GM12875 (cell line): ENCODE data around the gene ZNF765.
"Not testable (repeated sequence)": the region's sequence is repeated elsewhere in the genome, so short reads cannot be mapped to it uniquely, and the experiment has no call there.

Experiments used
- H3K4me3 ChIP-seq: one replicate; pipeline ENCODE4 v1.5.1; 2011; ENCODE audit warnings: low read depth, low read length, control low read depth
- CTCF ChIP-seq: IDR thresholded peaks from 2 replicates; pipeline ENCODE4 v1.5.1; 2011; ENCODE audit warnings: low read depth, mild to moderate bottlenecking, control low read depth, inconsistent platforms, low read length, moderate library complexity, borderline replicate concordance; ENCODE audit not compliant: insufficient read depth

Gene ZNF765

GRCh38 chr19:53389978-53390377, 5.0 kb upstream of the ZNF765 start:
- no peak for TF ChIP-seq CTCF
- H3K4me3 ChIP-seq: no peak overlapping the region

- no peak for TF ChIP-seq CTCF
- no peak overlapping the region for H3K4me3 ChIP-seq
Measured at GRCh38 chr19:53394522-53394973, 401 bp upstream of the ZNF765 start.

- H3K4me3 ChIP-seq: peak overlapping the region; percentile 65
Measured at GRCh38 chr19:53395840-53396524, 1.0 kb downstream of the ZNF765 start.

- no peak for TF ChIP-seq CTCF
- H3K4me3 ChIP-seq: no peak overlapping the region
Measured at GRCh38 chr19:53396525-53396868, 1.5 kb downstream of the ZNF765 start.

- H3K4me3 ChIP-seq: not testable (repeated sequence)
Measured at GRCh38 chr19:53397918-53398317, 3.0 kb downstream of the ZNF765 start.

- TF ChIP-seq CTCF: no peak
- no peak overlapping the region for H3K4me3 ChIP-seq
Measured at GRCh38 chr19:53409505-53410204, 14.7 kb downstream of the ZNF765 start.

- H3K4me3 ChIP-seq: not testable (repeated sequence)
Measured at GRCh38 chr19:53420520-53421315, 25.8 kb downstream of the ZNF765 start.

GRCh38 chr19:53422551-53422950, 27.6 kb downstream of the ZNF765 start:
- no peak overlapping the region for H3K4me3 ChIP-seq
- TF ChIP-seq CTCF: no peak

GRCh38 chr19:53423074-53423473, 28.1 kb downstream of the ZNF765 start:
- not testable (repeated sequence) for H3K4me3 ChIP-seq

- H3K4me3 ChIP-seq: not testable (repeated sequence)
Measured at GRCh38 chr19:53423680-53424079, 28.7 kb downstream of the ZNF765 start.
